Dendritic cell treated with granulocyte-macrophage colony-stimulating factor and Interleukin-4, amounts not matched to agents 40 ng/mL and 50 ng/mL, for 4 days (primary cell): ENCODE results near the gene FLAD1.

Source experiments
- H3K27ac Mint-ChIP-seq: one replicate; pipeline ENCODE4 v1.8.0; 2022; ENCODE audit warnings: mild to moderate bottlenecking, mixed read lengths
- H3K27me3 Mint-ChIP-seq: one replicate; pipeline ENCODE4 v1.8.0; 2022; ENCODE audit warnings: mild to moderate bottlenecking, mixed read lengths
- H3K36me3 Mint-ChIP-seq: one replicate; pipeline ENCODE4 v1.8.0; 2022; ENCODE audit warnings: low read depth, mixed read lengths
- H3K4me1 Mint-ChIP-seq: one replicate; pipeline ENCODE4 v1.8.0; 2022; ENCODE audit warnings: low read depth, mixed read lengths
- H3K4me3 Mint-ChIP-seq: one replicate; pipeline ENCODE4 v1.8.0; 2022; ENCODE audit warnings: mild to moderate bottlenecking, moderate library complexity, mixed read lengths
- H3K9me3 Mint-ChIP-seq: one replicate; pipeline ENCODE4 v1.8.0; 2022; ENCODE audit warnings: mixed read lengths
- intact Hi-C: fragments of 100-400 bp; cut with micrococcal nuclease; formaldehyde crosslinking; loops from one replicate; pipeline ENCODE4 v1.15.0; 2022

Gene FLAD1

GRCh38 chr1:155022136-155022926 lies 39.2 kb downstream of the FLAD1 start:
- no peaks in the 10 kb centered on the region for H3K9me3 Mint-ChIP-seq
- H3K4me3 Mint-ChIP-seq: no peak overlapping the region
- no peak overlapping the region for H3K27ac Mint-ChIP-seq
- peaks cover 59% of the 10 kb centered on the region for H3K4me1 Mint-ChIP-seq
- no peaks in the 10 kb centered on the region for H3K27me3 Mint-ChIP-seq
- peaks cover 28% of the 10 kb centered on the region for H3K36me3 Mint-ChIP-seq
- intact Hi-C loops: no loop called here

GRCh38 chr1:155022927-155023236 lies 39.7 kb downstream of the FLAD1 start:
- no peaks in the 10 kb centered on the region for H3K27me3 Mint-ChIP-seq
- H3K4me1 Mint-ChIP-seq: peaks cover 54% of the 10 kb centered on the region
- intact Hi-C loops: no loop called here
- H3K4me3 Mint-ChIP-seq: no peak overlapping the region
- H3K9me3 Mint-ChIP-seq: no peaks in the 10 kb centered on the region
- no peak overlapping the region for H3K27ac Mint-ChIP-seq
- peaks cover 25% of the 10 kb centered on the region for H3K36me3 Mint-ChIP-seq

GRCh38 chr1:155023627-155024026 lies 40.5 kb downstream of the FLAD1 start:
- Mint-ChIP-seq H3K9me3 (no peaks in the 10 kb centered on the region), H3K27ac (no peak overlapping the region), H3K4me1 (peaks cover 51% of the 10 kb centered on the region), H3K36me3 (peaks cover 17% of the 10 kb centered on the region), H3K27me3 (no peaks in the 10 kb centered on the region), H3K4me3 (no peak overlapping the region)
- intact Hi-C loops: no loop called here

GRCh38 chr1:155024315-155024714 lies 41.2 kb downstream of the FLAD1 start:
- Mint-ChIP-seq H3K36me3 (peaks cover 10% of the 10 kb centered on the region), H3K9me3 (no peaks in the 10 kb centered on the region), H3K4me3 (no peak overlapping the region), H3K4me1 (peaks cover 51% of the 10 kb centered on the region), H3K27me3 (peaks cover 5% of the 10 kb centered on the region), H3K27ac (no peak overlapping the region)
- intact Hi-C loops: no loop called here

DNA sequence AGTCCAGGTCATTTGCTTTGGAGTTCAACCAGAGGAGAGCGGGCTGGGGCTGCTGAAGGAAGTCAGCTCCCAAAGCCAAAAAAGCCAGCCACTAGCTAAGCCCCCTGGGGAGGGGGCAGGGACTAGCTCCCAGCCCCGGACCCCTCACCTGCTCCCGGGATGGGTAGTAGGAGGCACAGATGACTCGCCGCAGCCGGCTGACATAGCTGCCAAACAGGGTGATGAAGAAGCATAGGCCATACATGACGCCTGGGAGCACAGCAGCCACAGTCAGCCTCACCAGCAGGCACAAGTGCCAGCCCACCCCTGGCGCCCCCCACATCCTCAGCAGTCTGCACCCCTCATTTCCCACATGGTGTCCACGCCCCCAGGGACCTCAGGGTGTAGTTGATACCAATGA lies 43.0 kb downstream of the FLAD1 start:
- Mint-ChIP-seq H3K4me1 (peaks cover 47% of the 10 kb centered on the region), H3K4me3 (no peak overlapping the region), H3K36me3 (no peaks in the 10 kb centered on the region), H3K27ac (no peak overlapping the region), H3K27me3 (peaks cover 8% of the 10 kb centered on the region), H3K9me3 (no peaks in the 10 kb centered on the region)
- intact Hi-C loops: no loop called here

GRCh38 chr1:155026588-155026987 lies 43.4 kb downstream of the FLAD1 start:
- intact Hi-C loops: no loop called here
- Mint-ChIP-seq H3K4me3 (no peak overlapping the region), H3K4me1 (peaks cover 43% of the 10 kb centered on the region), H3K36me3 (no peaks in the 10 kb centered on the region), H3K27me3 (peaks cover 8% of the 10 kb centered on the region), H3K27ac (no peak overlapping the region), H3K9me3 (no peaks in the 10 kb centered on the region)

- Mint-ChIP-seq H3K27me3 (peaks cover 21% of the 10 kb centered on the region), H3K9me3 (no peaks in the 10 kb centered on the region), H3K27ac (peak overlapping the region; percentile 75), H3K36me3 (no peaks in the 10 kb centered on the region), H3K4me1 (peaks cover 25% of the 10 kb centered on the region), H3K4me3 (no peak overlapping the region)
- intact Hi-C loops: no loop called here
Measured at GRCh38 chr1:155029513-155030242, 46.5 kb downstream of the FLAD1 start.

GRCh38 chr1:155030243-155030795 lies 47.2 kb downstream of the FLAD1 start:
- H3K27me3 Mint-ChIP-seq: peaks cover 26% of the 10 kb centered on the region
- intact Hi-C loops: no loop called here
- H3K27ac Mint-ChIP-seq: no peak overlapping the region
- peaks cover 20% of the 10 kb centered on the region for H3K4me1 Mint-ChIP-seq
- H3K9me3 Mint-ChIP-seq: no peaks in the 10 kb centered on the region
- H3K36me3 Mint-ChIP-seq: no peaks in the 10 kb centered on the region
- no peak overlapping the region for H3K4me3 Mint-ChIP-seq

DNA sequence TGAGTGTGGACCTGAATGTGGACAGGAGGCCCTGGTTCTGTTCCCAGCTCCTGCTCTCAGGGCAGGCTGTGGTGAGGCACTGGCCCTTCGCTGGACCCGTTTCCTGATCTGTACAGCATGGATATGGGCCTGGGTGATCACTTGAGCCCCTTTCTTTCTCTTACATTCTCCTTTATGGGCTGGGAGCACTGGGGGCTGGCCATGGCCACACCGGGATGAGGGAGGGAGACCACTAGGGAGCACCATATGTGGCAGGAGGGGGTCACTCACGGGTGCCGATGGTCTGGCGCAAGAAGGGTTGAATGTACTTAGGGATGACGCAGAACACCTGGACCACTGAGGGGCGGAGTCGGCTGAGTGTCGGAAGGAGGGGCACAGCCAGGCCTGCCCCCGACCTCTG lies 47.8 kb downstream of the FLAD1 start:
- H3K9me3 Mint-ChIP-seq: no peaks in the 10 kb centered on the region
- H3K36me3 Mint-ChIP-seq: no peaks in the 10 kb centered on the region
- H3K4me1 Mint-ChIP-seq: peaks cover 22% of the 10 kb centered on the region
- H3K27ac Mint-ChIP-seq: no peak overlapping the region
- H3K4me3 Mint-ChIP-seq: no peak overlapping the region
- intact Hi-C loops: no loop called here
- peaks cover 26% of the 10 kb centered on the region for H3K27me3 Mint-ChIP-seq

DNA sequence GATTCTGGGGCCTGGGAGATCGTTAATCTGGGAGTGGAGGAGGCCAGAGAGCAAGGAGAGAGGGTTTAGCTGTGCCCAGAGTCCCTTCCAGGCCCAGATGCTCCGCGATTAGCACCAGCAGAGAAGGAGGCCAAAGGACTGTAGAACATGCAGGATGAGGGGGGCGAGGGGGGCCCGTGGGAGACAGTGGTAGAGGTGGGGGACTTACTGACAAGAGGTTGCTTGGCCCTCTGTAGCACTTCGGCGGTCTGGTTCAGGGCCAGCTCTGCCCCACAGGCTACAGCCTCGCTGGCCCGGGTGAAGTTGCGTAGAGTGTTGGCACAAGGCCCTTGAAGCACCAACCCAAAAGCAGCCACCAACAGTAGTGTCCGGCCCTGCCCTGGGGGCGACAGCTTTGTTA lies 49.7 kb downstream of the FLAD1 start:
- Mint-ChIP-seq H3K27ac (no peak overlapping the region), H3K4me1 (peaks cover 37% of the 10 kb centered on the region), H3K9me3 (no peaks in the 10 kb centered on the region), H3K27me3 (peaks cover 33% of the 10 kb centered on the region), H3K36me3 (no peaks in the 10 kb centered on the region), H3K4me3 (no peak overlapping the region)
- intact Hi-C loops: no loop called here

GRCh38 chr1:155033524-155033923 lies 50.4 kb downstream of the FLAD1 start, which contains the start of the genes DCST1 and DCST2:
Gene DCST1, plus strand, starts transcription at chr1:155033824. Its CDS starts 213 bp downstream, at chr1:155034037.
Gene DCST2, minus strand, starts transcription at chr1:155033781. Its CDS starts 80 bp downstream, at chr1:155033701.
- Mint-ChIP-seq H3K27me3 (peaks cover 38% of the 10 kb centered on the region), H3K9me3 (no peaks in the 10 kb centered on the region), H3K36me3 (no peaks in the 10 kb centered on the region), H3K27ac (no peak within 1 kb of the TSS), H3K4me1 (peaks cover 38% of the 10 kb centered on the region), H3K4me3 (no peak within 1 kb of the TSS)
- intact Hi-C loops: no loop called here

GRCh38 chr1:155034318-155035208 lies 51.4 kb downstream of the FLAD1 start:
- Mint-ChIP-seq H3K9me3 (no peaks in the 10 kb centered on the region), H3K36me3 (no peaks in the 10 kb centered on the region), H3K4me3 (no peak overlapping the region), H3K4me1 (peaks cover 38% of the 10 kb centered on the region), H3K27ac (no peak overlapping the region), H3K27me3 (peaks cover 42% of the 10 kb centered on the region)
- intact Hi-C loops: no loop called here

- Mint-ChIP-seq H3K4me3 (no peak overlapping the region), H3K9me3 (no peaks in the 10 kb centered on the region), H3K4me1 (peaks cover 35% of the 10 kb centered on the region), H3K27me3 (peaks cover 44% of the 10 kb centered on the region), H3K27ac (no peak overlapping the region), H3K36me3 (no peaks in the 10 kb centered on the region)
- intact Hi-C loops: no loop called here
Measured at GRCh38 chr1:155035936-155036335, 52.8 kb downstream of the FLAD1 start.
